HG03060 (cell line): ENCODE results near the gene MAN2A1.

Source experiments
- ATAC-seq: cut with Tn5 transposase; IDR thresholded peaks from one replicate; pipeline ENCODE4 v1.9.1; 2021; ENCODE audit warnings: low read depth, moderate number of reproducible peaks; ENCODE audit not compliant: unreplicated experiment

The MAN2A1 gene

DNA sequence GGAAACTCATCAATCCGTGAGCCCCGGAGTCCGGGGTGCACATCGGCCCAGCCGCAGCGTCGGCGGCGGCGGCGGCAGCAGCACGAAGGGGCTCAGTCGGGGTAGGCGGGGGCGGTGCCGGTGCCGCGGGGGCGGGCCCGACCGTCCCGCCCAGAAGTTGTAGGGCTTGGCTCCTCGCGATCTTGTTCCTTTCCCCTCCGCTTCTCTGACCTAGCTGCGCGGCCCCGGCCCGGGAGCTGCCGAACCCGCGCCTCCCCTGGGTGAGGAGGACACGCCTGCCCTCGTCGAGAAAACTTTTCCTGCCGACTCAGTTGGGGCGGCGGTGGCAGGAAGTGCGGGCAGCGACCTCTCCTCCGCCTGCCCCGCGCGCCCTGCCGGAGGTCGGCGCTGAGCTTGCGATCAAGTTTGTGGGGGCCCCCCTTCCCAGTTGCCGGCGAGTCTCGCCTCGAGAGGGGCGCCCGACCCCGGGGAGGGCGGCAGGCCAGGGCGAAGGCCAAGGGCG is at the start of gene MAN2A1:
TSS of gene MAN2A1 (plus strand) at position 188 of the 502 bp plus-strand sequence. CDS start 491 bp downstream, outside the sequence.
- ATAC-seq: peak; percentile 18

DNA sequence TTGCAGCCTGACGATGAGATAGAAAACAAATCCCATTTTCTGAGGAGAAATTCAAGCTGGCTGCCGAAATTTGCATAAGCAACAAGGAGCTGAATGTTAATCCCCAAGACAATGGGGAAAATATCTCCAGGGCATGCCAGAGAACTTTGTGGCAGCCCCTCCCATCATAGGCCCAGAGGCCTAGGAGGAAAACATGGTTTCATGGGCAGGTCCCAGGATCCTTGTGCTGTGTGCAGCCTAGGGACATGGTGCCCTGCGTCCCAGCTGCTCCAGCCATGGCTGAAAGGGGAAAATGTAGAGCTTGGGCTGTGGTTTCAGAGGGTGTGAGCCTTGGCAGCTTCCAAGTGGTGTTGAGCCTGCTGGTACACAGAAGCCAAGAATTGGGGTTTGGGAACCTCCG is 48.8 kb upstream of the MAN2A1 start:
- ATAC-seq: no peak

DNA sequence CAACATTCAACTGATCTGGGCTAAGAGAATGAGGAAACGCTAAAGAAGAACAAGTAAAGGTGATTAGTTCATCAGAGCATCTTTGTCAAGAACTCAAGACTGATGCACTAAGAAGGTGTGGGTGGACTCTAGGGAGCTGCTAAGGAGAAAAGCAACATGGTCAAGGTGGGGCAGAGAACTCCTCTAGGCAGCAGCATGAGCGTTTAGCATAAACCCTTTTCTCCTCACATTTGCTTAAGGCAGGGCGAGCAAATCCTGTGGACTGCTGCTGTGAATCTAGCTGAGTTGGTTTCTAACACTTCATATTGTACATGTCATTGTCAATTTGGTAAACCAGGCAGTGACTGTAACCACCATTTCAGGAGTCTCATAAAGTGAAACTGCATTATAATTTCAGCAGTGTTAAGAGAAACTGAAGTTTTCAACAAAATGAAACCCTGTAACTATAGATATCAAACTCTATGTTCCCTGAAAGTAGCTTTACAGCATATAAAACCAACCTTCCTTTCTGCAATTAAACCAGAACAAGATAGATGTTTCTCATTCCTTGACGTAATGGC is 45.9 kb upstream of the MAN2A1 start:
- no peak for ATAC-seq

DNA sequence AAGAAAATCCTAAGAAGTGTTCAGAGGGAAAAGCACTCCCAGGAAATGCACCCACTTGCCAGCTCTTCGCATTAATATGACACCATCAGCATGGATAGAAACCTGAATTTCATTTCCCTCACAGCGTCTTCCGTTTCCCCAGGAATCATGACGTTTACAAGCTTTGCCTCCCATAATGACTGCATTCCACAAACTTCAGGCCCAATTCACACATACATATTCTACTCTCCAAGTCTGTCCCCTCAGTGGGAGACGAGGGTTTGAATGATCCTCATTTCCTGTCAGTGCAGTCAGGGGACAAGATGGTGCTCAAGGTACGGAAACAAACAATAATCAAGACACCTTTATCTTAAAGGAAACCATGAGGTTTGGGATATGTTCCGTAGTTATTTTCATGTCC is 44.9 kb upstream of the MAN2A1 start:
- no peak for ATAC-seq

DNA sequence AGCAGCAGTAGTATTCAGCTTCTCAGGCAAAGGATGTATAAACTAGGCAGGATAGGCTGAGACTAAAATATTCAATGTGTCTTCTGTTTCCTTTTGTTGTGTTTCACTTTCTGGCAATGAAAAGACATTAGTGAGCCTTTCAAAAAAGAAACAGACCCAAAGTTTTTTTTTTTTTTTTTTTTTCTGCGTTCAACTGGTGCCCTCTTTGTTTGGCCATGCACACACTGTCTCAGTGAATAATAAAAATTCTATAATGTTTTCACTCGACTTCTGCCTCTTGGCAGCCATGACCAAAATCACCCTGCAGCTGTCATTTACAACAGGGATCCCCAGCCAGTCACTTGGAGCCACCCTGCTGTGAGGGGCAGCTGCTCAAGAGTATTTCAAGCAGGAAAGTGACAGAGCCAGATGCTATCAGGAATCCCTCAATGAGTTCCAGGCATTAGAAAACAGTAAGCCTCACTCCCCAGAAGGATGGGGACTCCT is 44.0 kb upstream of the MAN2A1 start:
- ATAC-seq: no peak

DNA sequence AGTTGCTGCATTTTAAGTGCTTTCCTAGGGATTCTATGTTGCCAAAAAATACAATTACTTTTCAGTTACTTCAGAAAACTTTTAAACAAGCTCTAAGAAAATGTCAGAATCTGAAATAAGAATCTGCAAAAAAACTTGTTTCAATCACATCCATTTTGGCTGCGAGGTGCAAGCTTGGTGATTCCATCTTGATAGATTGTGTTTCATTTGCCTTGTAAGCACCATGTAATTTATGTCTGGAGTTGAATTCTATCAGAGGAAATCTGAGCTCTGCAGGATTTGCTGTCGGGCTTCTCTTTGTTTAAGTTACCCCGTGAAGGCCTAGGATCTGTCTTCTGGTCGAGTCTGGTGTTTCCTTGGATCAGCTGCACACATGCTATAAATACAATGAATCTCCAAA is 40.4 kb upstream of the MAN2A1 start:
- no peak for ATAC-seq

DNA sequence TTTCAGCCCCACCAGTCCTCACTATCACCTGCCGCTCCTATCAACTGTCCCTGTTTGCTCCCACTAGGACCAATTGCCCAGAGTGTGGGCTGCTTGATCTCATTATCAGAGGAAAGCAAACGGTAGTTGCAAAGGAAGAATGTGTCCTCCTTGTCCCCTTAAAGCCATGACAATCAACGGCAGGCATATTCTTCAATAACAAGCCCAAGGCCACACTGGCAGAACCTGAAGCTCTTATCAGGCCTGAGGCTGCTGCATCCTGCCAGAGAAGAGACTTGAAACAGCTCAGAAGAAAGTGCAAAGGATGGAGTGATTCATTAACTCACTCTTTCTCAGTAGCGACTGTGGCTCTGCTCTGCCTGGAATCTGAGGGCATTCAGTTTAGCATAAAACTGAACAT is 39.2 kb upstream of the MAN2A1 start:
- no peak for ATAC-seq

DNA sequence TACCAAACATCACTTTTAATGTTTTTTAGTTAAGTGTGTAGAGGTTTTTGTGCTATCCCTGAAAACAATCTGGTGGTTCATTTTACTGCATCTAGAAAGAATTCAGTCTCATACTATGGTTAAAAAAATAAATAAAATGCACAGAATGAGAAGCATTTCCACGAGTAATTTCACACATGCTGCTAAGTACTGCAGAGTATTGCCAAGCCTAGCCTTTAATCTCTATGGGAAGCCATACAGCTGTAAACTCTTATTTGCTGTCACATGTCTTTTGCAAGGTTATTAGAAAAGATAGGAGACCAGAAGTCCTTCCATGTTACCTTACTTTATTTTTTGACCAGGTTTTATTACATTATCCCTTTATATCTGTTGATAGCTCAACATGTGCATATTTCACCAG is 37.6 kb upstream of the MAN2A1 start:
- no peak for ATAC-seq

DNA sequence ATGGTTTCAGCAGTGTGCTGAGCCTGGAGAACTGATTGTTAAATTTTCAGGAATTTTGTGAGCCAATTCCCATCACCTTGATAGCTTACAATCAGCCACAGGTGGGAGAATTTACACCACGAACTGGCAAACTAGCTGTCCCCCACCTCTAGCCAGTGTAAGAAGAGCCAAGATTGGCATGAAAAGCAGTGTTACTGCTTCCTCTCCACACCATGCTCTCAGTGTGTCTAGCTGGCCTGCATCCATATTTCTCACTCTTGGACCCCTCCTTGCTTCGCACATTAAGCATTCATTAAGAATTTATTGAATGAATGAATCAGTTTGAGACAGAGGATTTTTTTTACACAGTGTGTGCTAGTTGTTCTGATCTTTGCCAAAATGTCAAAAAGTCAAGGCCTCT is 36.7 kb upstream of the MAN2A1 start:
- ATAC-seq: no peak

DNA sequence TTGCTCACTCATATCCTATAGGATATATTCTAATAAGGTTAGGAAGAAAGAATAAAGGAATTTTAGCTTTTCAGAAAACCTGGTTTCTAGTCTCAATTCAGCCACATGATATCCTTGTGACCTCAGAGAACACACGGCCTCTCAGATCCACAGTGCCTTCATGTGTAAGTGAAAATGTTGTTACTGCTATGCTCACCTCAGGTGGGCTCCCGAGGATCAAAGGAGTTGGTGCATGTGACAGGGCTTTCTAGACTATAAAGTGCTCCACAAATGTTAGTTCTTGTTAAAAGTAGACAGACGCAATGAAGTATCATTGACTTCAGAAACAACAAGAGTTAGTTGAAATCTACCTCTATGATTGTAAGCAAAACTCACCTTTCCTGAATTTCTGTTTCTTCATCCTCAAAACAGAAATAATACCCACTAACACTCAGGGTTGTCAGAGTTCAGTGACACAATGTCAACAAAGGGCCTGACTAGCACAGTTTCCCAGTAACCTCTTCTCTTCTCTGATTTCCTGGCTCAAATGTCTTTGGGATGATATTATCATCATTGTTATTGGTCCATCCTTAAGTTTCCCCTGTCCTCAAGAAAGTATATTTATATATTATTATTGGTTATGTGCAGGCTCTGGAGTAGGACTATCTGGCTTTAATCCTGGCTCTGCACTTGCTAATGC is 36.0 kb upstream of the MAN2A1 start:
- ATAC-seq: no peak

DNA sequence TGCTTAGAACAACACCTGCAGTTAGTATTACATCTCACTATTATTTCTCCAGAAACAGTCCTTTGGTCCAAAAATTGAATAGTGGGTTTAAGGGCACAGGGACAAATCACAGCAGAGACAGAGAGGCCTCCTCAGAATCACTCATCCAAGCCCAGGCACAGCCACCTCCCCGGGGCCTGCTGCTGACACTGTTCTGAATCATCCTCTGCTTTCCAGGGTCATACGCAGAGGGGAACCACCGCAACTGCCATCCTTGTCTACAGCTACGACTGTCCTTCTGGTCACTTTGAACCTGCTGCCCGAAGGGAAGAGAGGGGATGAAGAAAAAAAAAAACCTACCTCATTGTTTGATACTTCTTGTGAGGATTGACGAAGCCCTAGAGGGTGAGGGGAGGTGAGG is 35.3 kb upstream of the MAN2A1 start:
- ATAC-seq: no peak

DNA sequence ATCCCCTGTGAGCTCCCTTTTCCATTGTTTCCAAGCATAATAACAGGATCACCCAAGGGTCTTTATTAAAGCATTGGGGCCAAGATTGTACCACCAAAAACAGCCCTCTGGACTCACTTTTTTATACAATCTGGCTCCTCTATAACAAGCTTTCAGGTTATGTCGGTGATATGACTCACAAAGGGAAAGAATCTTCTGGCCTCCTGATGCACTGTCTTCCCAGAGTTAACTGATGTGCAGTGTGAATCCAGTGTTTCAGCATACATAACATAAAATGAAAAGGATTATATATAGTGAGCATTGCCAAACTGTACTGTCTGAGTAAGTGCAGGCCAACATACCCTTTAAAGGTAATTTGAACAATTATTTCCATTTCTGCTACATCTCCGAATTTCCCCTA is 33.9 kb upstream of the MAN2A1 start:
- no peak for ATAC-seq

DNA sequence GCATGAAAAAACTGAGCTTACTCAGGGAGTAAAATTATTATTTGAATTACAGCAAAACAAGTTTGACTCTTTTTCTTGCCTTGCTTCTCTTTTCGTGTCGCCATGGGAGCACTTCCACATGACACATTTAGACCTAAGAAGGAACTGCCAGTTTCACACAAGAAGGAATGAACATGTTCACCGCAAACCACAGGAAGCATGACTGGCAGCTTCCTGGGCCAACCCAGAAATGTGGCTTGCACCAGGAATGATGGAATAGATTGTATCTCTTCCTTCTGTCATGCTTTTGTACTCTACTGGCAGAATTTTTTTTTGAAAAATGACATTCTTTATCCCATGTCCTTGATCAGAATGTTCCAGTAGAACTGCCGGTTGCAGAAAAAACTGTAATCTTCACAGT is 32.9 kb upstream of the MAN2A1 start:
- no peak for ATAC-seq

DNA sequence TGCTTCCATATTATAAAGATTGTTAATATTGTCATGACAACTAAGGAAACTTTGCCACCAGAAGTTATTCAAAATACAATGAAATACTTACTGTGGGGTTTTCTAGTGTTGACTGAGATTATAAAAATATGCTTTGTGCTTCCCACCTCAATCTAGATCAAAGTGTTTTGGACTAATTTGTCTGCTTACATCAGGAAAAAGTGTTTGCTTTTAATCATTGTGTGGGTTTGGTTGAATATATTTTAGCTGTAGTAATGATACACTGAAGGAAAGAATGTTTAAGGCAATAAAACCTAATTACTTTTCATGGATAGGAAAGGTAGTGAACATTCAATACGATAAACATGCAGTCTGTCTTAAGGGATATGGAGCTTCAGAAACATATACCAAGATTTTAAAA is 29.8 kb upstream of the MAN2A1 start:
- ATAC-seq: no peak

DNA sequence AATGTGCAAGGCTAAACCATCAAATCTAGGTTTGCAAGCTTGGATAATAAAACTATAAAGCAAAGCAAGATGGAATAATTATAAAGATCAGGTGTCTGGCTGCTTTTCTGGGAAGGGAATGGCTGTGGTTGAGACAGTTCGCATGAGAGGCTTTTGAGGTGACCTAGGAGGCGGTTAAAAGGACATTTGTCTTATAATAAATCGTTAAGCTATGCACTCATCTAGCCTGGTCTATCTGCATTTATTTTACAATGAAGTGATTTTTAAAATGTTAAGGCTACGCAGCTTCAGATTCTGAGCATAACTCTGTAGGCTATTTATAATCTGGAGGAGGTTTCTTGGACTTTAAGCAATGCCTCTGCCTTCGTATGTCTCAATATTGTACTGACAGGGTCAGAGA is 29.4 kb upstream of the MAN2A1 start:
- no peak for ATAC-seq

DNA sequence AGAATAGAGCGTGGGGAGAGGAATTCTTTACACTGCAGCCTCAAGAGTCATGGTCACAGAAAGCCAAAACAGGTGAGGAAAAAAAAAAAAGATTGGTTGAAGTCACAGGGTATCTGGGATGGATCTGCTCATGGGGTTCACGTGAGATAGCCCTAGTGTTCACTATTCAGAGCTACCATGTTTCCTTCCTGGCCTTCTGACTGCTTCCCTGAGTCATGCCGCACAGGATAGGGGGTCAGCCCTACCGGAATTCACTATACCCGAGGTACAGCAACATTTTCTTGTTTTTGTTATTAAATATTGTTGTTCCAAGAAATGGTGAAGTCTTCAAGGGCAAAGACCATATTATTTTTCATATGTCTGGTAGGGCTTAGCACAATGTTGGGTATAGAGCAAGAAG is 21.5 kb upstream of the MAN2A1 start:
- no peak for ATAC-seq

DNA sequence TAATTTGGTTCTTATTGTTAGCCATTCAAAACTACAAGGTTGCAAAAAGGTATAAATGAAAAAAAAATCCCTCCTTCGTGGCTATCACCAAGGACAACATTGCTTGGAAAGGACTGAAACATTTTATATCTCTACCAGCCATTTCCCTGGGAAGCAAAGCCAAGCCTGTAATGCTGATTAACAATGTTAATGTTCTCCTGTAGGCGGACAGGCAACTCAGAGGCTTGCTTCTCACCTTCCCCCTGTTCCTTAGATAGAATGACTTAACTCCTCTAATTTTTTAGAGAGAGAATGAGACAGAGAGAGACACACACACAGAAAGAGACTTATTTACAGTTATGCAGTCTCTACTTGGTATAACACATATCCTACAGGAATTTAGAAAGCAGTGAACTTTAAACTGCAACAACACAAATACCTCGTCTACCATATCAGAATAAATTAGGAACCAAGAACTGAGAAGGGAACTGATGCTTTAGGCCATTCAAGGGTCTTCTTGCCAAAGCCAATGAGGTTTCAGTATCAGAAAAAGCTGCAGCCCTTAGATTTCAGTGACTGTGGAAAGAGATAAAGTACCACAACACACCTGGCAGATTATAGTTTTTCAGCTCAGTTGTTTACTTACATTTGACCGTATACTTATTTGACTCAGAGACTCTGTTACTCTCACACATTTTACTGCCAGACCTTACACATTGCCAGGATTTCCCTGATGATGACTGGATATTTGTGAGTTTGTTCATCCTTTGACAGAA is 20.9 kb upstream of the MAN2A1 start:
- no peak for ATAC-seq

DNA sequence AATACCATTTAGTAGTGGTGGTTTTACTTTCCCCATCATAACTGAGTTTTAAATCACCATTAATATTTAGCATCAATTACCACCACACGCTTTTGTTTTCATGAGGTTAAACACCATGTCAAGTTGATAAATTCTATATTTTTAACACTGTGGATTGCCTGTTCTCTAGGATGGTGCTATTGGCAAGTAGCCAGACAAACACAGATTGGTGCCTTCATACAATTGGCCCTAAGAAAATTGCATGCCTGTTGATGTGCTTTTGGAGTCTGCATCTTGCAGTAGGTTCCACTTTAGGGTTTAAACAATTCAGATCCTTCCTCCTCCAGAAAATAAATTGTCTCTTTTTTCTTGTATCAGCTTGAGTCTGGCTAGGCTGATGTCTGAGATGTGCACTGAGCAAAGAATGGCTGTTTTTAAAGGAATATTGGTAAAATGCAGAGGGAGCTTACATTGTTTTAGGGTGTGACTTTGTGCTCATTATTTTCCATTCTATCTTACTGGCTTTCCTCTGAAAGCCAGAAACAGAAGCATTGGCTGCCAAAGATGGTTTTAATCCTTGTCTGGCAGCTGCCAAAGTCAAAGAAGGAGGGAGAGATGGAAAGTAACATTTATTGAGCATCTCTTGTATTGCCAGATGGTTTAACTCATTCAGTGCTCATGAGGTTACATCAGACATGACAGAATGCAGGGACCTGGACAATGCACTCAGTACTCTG is 19.6 kb upstream of the MAN2A1 start:
- ATAC-seq: no peak

DNA sequence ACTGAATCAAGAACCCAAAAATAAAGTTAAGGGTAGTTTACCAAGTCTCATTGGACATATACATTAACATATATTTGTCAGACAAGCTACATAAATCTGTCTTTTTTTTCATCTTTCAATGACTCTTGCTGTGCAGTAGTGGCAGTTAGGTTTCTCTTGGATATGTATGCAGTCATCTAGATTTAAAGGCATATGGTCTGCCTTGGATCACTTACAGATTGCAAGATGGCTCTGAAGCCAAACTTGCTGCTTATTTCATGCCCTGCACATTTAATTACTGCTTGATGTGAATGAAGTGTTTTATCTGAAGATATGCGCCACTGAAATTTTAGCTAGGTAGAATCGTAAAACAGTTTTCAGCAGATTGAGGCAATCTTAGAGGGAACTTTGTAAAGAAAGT is 18.6 kb upstream of the MAN2A1 start:
- ATAC-seq: no peak

DNA sequence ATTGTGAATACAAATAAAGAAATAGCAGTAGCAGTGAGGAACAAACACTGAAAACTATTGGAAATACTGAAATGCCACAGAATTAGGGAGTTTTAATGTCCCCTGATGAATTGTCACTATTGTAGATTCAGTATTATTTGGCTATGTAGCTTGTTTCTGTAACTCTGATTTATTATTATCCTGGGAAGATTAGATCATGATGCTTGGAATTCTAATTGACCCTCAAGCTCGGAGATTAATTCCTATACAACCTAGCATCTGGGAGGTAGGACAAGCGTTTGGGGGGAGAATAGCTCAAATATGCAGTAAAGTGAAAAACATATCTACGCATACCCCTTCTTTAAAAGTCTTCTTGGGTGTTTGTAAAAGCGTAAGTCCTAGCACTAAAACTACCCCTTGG is 15.1 kb upstream of the MAN2A1 start:
- no peak for ATAC-seq

DNA sequence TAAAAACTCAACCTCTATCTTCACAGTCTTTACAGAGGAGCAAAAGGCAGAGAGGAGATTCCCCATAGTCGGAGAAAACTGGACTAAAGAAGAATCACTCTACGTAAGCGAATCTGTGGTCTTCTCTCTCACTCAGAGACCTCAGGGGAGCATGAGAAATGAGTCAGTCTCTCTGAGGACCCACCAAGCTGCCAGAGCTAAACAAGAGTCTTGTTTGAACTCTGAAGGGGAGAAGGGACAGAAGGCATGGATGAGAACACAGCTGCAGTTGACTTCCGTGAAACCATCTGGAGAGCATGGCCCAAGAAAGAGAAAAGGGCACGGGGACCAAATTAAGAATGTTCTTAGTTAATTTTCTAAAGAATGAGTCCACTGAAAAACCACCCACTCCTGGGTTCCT is 12.8 kb upstream of the MAN2A1 start:
- ATAC-seq: no peak
